HepG2 (cell line): ENCODE measurements around the gene TIMM13.

Source experiments
- CTCF ChIP-seq: sonication (generic); formaldehyde crosslinking; IDR thresholded peaks from 2 replicates; pipeline ENCODE4 v1.5.0; 2020; ENCODE audit warnings: mild to moderate bottlenecking, missing genetic modification reagents, moderate library complexity
- KDM1A ChIP-seq: IDR thresholded peaks from 2 replicates; pipeline ENCODE4 v1.6.1; 2016; ENCODE audit warnings: missing compliant biosample characterization
- NCOR1 ChIP-seq: fragments of 200-600 bp; sonication (generic); IDR thresholded peaks from 2 replicates; pipeline ENCODE4 v1.7.0; 2017; ENCODE audit warnings: antibody characterized with exemption, low read length, borderline replicate concordance
- NR1H2 ChIP-seq: sonication (generic); formaldehyde crosslinking; IDR thresholded peaks from 2 replicates; pipeline ENCODE4 v1.8.1; 2022; ENCODE audit warnings: low read depth, missing genetic modification reagents, borderline replicate concordance
- ZNF639 ChIP-seq: conservative IDR thresholded peaks from 2 replicates; pipeline ENCODE4 v1.6.1; 2018; ENCODE audit warnings: missing genetic modification reagents

DNA sequence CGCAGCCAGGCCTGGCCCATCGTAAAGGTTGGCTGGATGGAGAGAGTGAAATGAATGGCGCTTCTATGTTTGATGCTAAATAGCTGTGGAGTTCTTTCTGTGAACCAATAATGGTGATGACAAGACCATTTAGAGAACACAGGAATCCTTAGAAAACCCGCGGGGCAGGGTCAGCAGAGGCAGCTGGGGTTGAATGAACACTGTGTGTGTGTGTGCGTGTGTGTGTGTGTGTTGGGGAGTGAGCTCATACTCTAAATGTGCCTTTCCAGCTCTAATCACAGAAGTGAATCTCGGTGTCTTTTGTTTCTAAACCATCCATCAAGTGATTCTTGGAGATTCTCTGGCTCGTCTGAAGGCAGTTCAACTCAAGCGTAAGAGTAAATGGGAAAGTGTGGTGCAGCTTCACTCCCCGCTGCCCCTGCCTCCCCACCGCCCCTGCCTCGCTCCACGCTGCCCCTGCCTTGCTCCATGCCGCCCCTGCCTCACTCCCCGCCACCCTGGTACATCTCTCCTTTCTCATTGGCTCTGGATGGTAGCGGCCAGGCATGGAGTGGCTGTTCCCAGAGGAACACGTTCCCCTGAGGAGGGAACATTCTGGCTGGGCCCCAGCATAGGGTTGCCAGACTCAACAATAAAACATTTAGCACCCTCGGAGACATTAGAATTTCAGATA is 46.1 kb downstream of the TIMM13 start:
- TF ChIP-seq NR1H2 (CRISPR knock-in tag) (no peak), CTCF (no peak), NCOR1 (no peak), KDM1A (CRISPR knock-in tag) (no peak), ZNF639 (CRISPR knock-in tag) (no peak)
